HUES64 (cell line): ENCODE measurements around the gene DOCK4.

Experiments
- H3K27ac ChIP-seq: 2 replicates; pipeline ENCODE4 v1.7.0; 2013; ENCODE audit warnings: low read depth, low read length, inconsistent platforms
- H3K27me3 ChIP-seq: 2 replicates; pipeline ENCODE4 v1.6.1; 2013; ENCODE audit warnings: mild to moderate bottlenecking, low read length; ENCODE audit not compliant: insufficient read depth
- H3K36me3 ChIP-seq: 2 replicates; pipeline ENCODE4 v1.6.1; 2013; ENCODE audit warnings: mild to moderate bottlenecking, low read length; ENCODE audit not compliant: insufficient read depth
- H3K4me1 ChIP-seq: 2 replicates; pipeline ENCODE4 v1.6.1; 2013; ENCODE audit warnings: mild to moderate bottlenecking, low read length, moderate library complexity; ENCODE audit not compliant: insufficient read depth
- H3K4me3 ChIP-seq: 2 replicates; pipeline ENCODE4 v1.5.1; 2013; ENCODE audit warnings: mild to moderate bottlenecking, low read length, moderate library complexity
- H3K9ac ChIP-seq: 2 replicates; pipeline ENCODE4 v1.6.1; 2013; ENCODE audit warnings: mild to moderate bottlenecking, low read depth, low read length
- H3K9me3 ChIP-seq: 2 replicates; pipeline ENCODE4 v1.6.1; 2013; ENCODE audit warnings: low read depth, low read length; ENCODE audit not compliant: insufficient read depth
- WGBS: fragments of 150-250, 120-280 bp; methylation state at CpG from one replicate; pipeline ENCODE4 v1.1.7; 2013; ENCODE audit warnings: missing lambda C conversion rate; 5-methylcytosine and 5-hydroxymethylcytosine counted together

The DOCK4 gene

GRCh38 chr7:112015146-112015545 is 191.1 kb downstream of the DOCK4 start:
- Histone ChIP-seq H3K27me3 (no peaks in the 10 kb centered on the region), H3K27ac (no peak overlapping the region)

GRCh38 chr7:112014347-112014746 is 191.9 kb downstream of the DOCK4 start:
- 87% methylated on average over 1 of the region's 1 CpG for WGBS
- H3K27me3 ChIP-seq, result no peaks in the 10 kb centered on the region

More at GRCh38 chr7:112015146-112015545, 191.1 kb downstream of the DOCK4 start:
- Histone ChIP-seq H3K4me1 (no peaks in the 10 kb centered on the region), H3K4me3 (no peak overlapping the region), H3K9me3 (no peaks in the 10 kb centered on the region), H3K36me3 (no peaks in the 10 kb centered on the region), H3K9ac (no peak overlapping the region)
- WGBS, result 95% methylated on average over 3 of the region's 3 CpGs

GRCh38 chr7:112013274-112013673 is 192.9 kb downstream of the DOCK4 start:
- no peak overlapping the region for H3K27ac ChIP-seq

More at GRCh38 chr7:112014347-112014746, 191.9 kb downstream of the DOCK4 start:
- H3K9me3 ChIP-seq, result no peaks in the 10 kb centered on the region
- no peak overlapping the region for H3K4me3 ChIP-seq
- no peaks in the 10 kb centered on the region for H3K4me1 ChIP-seq
- H3K9ac ChIP-seq, result no peak overlapping the region
- H3K36me3 ChIP-seq, result no peaks in the 10 kb centered on the region
- no peak overlapping the region for H3K27ac ChIP-seq

GRCh38 chr7:112012242-112012641 is 194.0 kb downstream of the DOCK4 start:
- Histone ChIP-seq H3K27ac (no peak overlapping the region), H3K4me3 (no peak overlapping the region), H3K27me3 (no peaks in the 10 kb centered on the region), H3K36me3 (no peaks in the 10 kb centered on the region), H3K4me1 (no peaks in the 10 kb centered on the region), H3K9ac (no peak overlapping the region), H3K9me3 (no peaks in the 10 kb centered on the region)
- 96% methylated on average over 5 of the region's 5 CpGs for WGBS

More at GRCh38 chr7:112013274-112013673, 192.9 kb downstream of the DOCK4 start:
- H3K9me3 ChIP-seq, result no peaks in the 10 kb centered on the region
- no peak overlapping the region for H3K9ac ChIP-seq
- no peak overlapping the region for H3K4me3 ChIP-seq
- 95% methylated on average over 5 of the region's 5 CpGs for WGBS
- no peaks in the 10 kb centered on the region for H3K27me3 ChIP-seq
- no peaks in the 10 kb centered on the region for H3K36me3 ChIP-seq
- no peaks in the 10 kb centered on the region for H3K4me1 ChIP-seq

- no peak overlapping the region for H3K4me3 ChIP-seq
- no peaks in the 10 kb centered on the region for H3K36me3 ChIP-seq
- H3K27ac ChIP-seq, result no peak overlapping the region
- H3K9me3 ChIP-seq, result no peaks in the 10 kb centered on the region
- 86% methylated on average over 4 of the region's 4 CpGs for WGBS
- H3K9ac ChIP-seq, result no peak overlapping the region
- no peaks in the 10 kb centered on the region for H3K27me3 ChIP-seq
- no peaks in the 10 kb centered on the region for H3K4me1 ChIP-seq
Observed at GRCh38 chr7:112010994-112011393, 195.2 kb downstream of the DOCK4 start.

GRCh38 chr7:112010109-112010508 is 196.1 kb downstream of the DOCK4 start:
- Histone ChIP-seq H3K36me3 (no peaks in the 10 kb centered on the region), H3K4me1 (no peaks in the 10 kb centered on the region), H3K4me3 (no peak overlapping the region), H3K9ac (no peak overlapping the region), H3K27me3 (no peaks in the 10 kb centered on the region), H3K27ac (no peak overlapping the region), H3K9me3 (no peaks in the 10 kb centered on the region)
- 96% methylated on average over 2 of the region's 2 CpGs for WGBS

- Histone ChIP-seq H3K4me3 (no peak overlapping the region), H3K27me3 (no peaks in the 10 kb centered on the region), H3K4me1 (no peaks in the 10 kb centered on the region), H3K9ac (no peak overlapping the region), H3K9me3 (no peaks in the 10 kb centered on the region), H3K36me3 (no peaks in the 10 kb centered on the region), H3K27ac (no peak overlapping the region)
Observed at GRCh38 chr7:112009081-112009480, 197.1 kb downstream of the DOCK4 start.

GRCh38 chr7:112007185-112007584 is 199.0 kb downstream of the DOCK4 start:
- 93% methylated on average over 4 of the region's 4 CpGs for WGBS
- no peaks in the 10 kb centered on the region for H3K4me1 ChIP-seq
- H3K36me3 ChIP-seq, result no peaks in the 10 kb centered on the region
- H3K9ac ChIP-seq, result no peak overlapping the region
- H3K27me3 ChIP-seq, result no peaks in the 10 kb centered on the region
- H3K27ac ChIP-seq, result no peak overlapping the region
- no peak overlapping the region for H3K4me3 ChIP-seq
- H3K9me3 ChIP-seq, result no peaks in the 10 kb centered on the region

GRCh38 chr7:112006071-112006470 is 200.1 kb downstream of the DOCK4 start:
- H3K9ac ChIP-seq, result no peak overlapping the region
- no peaks in the 10 kb centered on the region for H3K4me1 ChIP-seq
- no peaks in the 10 kb centered on the region for H3K9me3 ChIP-seq
- no peaks in the 10 kb centered on the region for H3K36me3 ChIP-seq
- H3K27me3 ChIP-seq, result no peaks in the 10 kb centered on the region
- no peak overlapping the region for H3K27ac ChIP-seq
- 89% methylated on average over 2 of the region's 2 CpGs for WGBS
- H3K4me3 ChIP-seq, result no peak overlapping the region

GRCh38 chr7:112005205-112005775 is 200.9 kb downstream of the DOCK4 start:
- no peaks in the 10 kb centered on the region for H3K36me3 ChIP-seq
- H3K9me3 ChIP-seq, result no peaks in the 10 kb centered on the region
- no peak overlapping the region for H3K9ac ChIP-seq
- WGBS, result 84% methylated on average over 1 of the region's 1 CpG
- H3K27ac ChIP-seq, result no peak overlapping the region
- H3K4me3 ChIP-seq, result no peak overlapping the region
- no peaks in the 10 kb centered on the region for H3K4me1 ChIP-seq
- H3K27me3 ChIP-seq, result no peaks in the 10 kb centered on the region

- Histone ChIP-seq H3K9me3 (no peaks in the 10 kb centered on the region), H3K4me3 (no peak overlapping the region), H3K4me1 (no peaks in the 10 kb centered on the region), H3K27me3 (no peaks in the 10 kb centered on the region), H3K27ac (no peak overlapping the region), H3K36me3 (no peaks in the 10 kb centered on the region), H3K9ac (no peak overlapping the region)
- WGBS, result 97% methylated on average over 6 of the region's 6 CpGs
Observed at GRCh38 chr7:112001091-112001826, 204.9 kb downstream of the DOCK4 start.
